ENCODE results near the gene TINCR.

The TINCR gene

GRCh38 chr19:5593343-5594255 is 25.8 kb upstream of the TINCR start:
- H3K27ac ChIP-seq (replicated peaks) = no peak overlapping the region
- H3K27me3 ChIP-seq (ENCODE audit: insufficient read depth, poor library complexity, severe bottlenecking) = no peaks in the 10 kb centered on the region
- no peak overlapping the region for H3K4me3 ChIP-seq (replicated peaks; ENCODE audit: insufficient read depth, low read length)
- TF ChIP-seq GABPA (IDR thresholded peaks at IDR 0.05; ENCODE audit: low read depth) (no peak), CTCF (IDR thresholded peaks at IDR 0.05; ENCODE audit: insufficient read depth, low read length) (no peak), SPI1 (IDR thresholded peaks at IDR 0.05; ENCODE audit: borderline replicate concordance, low read depth) (no peak), POLR2AphosphoS5 (IDR thresholded peaks at IDR 0.05; ENCODE audit: low read depth) (no peak), REST (IDR thresholded peaks at IDR 0.05; ENCODE audit: insufficient replicate concordance, low read depth) (no peak)
- no peak for DNase-seq (ENCODE audit: low read depth in 1 of 2, low spot score in 1 of 2)

- DNase-seq (ENCODE audit: low read depth in 1 of 2, low spot score in 1 of 2) = no peak
- TF ChIP-seq REST (IDR thresholded peaks at IDR 0.05; ENCODE audit: insufficient replicate concordance, low read depth) = no peak
- TF ChIP-seq SPI1 (IDR thresholded peaks at IDR 0.05; ENCODE audit: borderline replicate concordance, low read depth) = no peak
- TF ChIP-seq CTCF (IDR thresholded peaks at IDR 0.05; ENCODE audit: insufficient read depth, low read length) = no peak
- TF ChIP-seq POLR2AphosphoS5 (IDR thresholded peaks at IDR 0.05; ENCODE audit: low read depth) = no peak
- TF ChIP-seq GABPA (IDR thresholded peaks at IDR 0.05; ENCODE audit: low read depth) = no peak
- H3K4me3 ChIP-seq (replicated peaks; ENCODE audit: insufficient read depth, low read length) = no peak overlapping the region
- no peaks in the 10 kb centered on the region for H3K27me3 ChIP-seq (ENCODE audit: insufficient read depth, poor library complexity, severe bottlenecking)
- H3K27ac ChIP-seq (replicated peaks) = no peak overlapping the region
Measured at GRCh38 chr19:5592531-5593342, 25.0 kb upstream of the TINCR start.

- no peak for TF ChIP-seq POLR2AphosphoS5 (IDR thresholded peaks at IDR 0.05; ENCODE audit: low read depth)
- no peak for TF ChIP-seq GABPA (IDR thresholded peaks at IDR 0.05; ENCODE audit: low read depth)
- TF ChIP-seq CTCF (IDR thresholded peaks at IDR 0.05; ENCODE audit: insufficient read depth, low read length) = no peak
- TF ChIP-seq REST (IDR thresholded peaks at IDR 0.05; ENCODE audit: insufficient replicate concordance, low read depth) = no peak
- TF ChIP-seq SPI1 (IDR thresholded peaks at IDR 0.05; ENCODE audit: borderline replicate concordance, low read depth) = no peak
- H3K27ac ChIP-seq (replicated peaks) = no peak overlapping the region
Measured at GRCh38 chr19:5591476-5591875, 23.7 kb upstream of the TINCR start.

More at GRCh38 chr19:5591476-5591875, 23.7 kb upstream of the TINCR start:
- no peaks in the 10 kb centered on the region for H3K27me3 ChIP-seq (ENCODE audit: insufficient read depth, poor library complexity, severe bottlenecking)
- no peak for DNase-seq (ENCODE audit: low read depth in 1 of 2, low spot score in 1 of 2)
- no peak overlapping the region for H3K4me3 ChIP-seq (replicated peaks; ENCODE audit: insufficient read depth, low read length)

Data from HL-60 (cell line).